DND-41 (cell line): ENCODE measurements around the gene CLASP1.

Source experiments
- EZH2 ChIP-seq: IDR thresholded peaks from 3 replicates; pipeline ENCODE4 v1.6.1; 2012; ENCODE audit warnings: borderline replicate concordance, low read depth, mild to moderate bottlenecking, moderate library complexity, low read length, inconsistent platforms; ENCODE audit not compliant: severe bottlenecking
- TF ChIP-seq, protein P1 (sequence below): IDR thresholded peaks from 2 replicates; pipeline ENCODE4 v1.5.1; 2012; ENCODE audit warnings: borderline replicate concordance, low read length, moderate library complexity, mild to moderate bottlenecking; ENCODE audit not compliant: poor library complexity, severe bottlenecking; ENCODE audit errors: extremely low read depth

DNA sequence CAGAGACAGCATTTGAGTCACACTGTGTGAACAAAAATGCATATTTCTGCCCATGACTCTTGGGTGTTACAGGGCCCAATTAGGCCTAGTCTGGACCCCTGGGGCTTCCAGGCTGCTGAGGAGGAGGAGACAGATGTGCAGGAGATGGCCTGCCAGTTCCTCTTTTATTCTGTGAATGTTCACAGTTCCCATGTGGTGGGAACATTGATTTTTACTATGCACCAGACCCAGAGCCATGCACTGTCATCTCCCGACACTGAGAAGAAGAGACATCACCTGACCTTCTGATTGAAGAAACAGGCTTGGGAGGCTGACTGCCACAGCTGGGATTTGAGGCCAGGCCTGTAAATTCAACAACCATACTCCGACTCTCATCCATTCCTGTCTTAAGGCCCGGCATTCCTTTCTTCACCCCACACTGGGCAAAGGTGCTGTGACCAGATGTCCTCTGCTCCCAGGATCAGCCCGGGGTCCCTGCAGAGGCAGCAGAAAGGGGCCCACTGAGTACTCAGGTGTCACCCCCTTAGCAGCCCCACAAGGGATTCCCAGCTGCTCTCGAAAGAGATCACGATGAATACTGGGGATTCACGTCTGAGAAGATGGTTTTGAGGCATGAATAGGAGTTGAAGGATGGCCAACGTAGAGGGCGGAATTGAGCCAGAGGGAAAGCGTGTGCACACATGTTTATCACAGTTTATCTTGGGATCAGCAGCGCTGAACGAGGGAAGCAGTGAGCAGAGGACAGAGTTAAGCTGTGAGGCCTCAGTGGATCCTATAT is 360.6 kb downstream of the CLASP1 start:
- TF ChIP-seq, protein P1, sequence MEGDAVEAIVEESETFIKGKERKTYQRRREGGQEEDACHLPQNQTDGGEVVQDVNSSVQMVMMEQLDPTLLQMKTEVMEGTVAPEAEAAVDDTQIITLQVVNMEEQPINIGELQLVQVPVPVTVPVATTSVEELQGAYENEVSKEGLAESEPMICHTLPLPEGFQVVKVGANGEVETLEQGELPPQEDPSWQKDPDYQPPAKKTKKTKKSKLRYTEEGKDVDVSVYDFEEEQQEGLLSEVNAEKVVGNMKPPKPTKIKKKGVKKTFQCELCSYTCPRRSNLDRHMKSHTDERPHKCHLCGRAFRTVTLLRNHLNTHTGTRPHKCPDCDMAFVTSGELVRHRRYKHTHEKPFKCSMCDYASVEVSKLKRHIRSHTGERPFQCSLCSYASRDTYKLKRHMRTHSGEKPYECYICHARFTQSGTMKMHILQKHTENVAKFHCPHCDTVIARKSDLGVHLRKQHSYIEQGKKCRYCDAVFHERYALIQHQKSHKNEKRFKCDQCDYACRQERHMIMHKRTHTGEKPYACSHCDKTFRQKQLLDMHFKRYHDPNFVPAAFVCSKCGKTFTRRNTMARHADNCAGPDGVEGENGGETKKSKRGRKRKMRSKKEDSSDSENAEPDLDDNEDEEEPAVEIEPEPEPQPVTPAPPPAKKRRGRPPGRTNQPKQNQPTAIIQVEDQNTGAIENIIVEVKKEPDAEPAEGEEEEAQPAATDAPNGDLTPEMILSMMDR: no peak
- TF ChIP-seq EZH2: no peak
